LNCaP clone FGC (cell line): ENCODE measurements around the gene CPA2.

Source experiments
- DNase-seq: peaks from one replicate; pipeline ENCODE4 v3.0.0-alpha.2; 2011; ENCODE audit warnings: low read depth
- H3K4me3 ChIP-seq: 2 replicates; pipeline ENCODE4 v1.5.1; 2011; ENCODE audit warnings: mild to moderate bottlenecking, low read depth, low read length, control low read depth
- TF ChIP-seq, protein P1 (sequence below): IDR thresholded peaks from 2 replicates; pipeline ENCODE4 v1.5.1; 2012; ENCODE audit warnings: mild to moderate bottlenecking; ENCODE audit not compliant: control insufficient read depth, insufficient read depth; ENCODE audit errors: extremely low read depth

The CPA2 gene

DNA sequence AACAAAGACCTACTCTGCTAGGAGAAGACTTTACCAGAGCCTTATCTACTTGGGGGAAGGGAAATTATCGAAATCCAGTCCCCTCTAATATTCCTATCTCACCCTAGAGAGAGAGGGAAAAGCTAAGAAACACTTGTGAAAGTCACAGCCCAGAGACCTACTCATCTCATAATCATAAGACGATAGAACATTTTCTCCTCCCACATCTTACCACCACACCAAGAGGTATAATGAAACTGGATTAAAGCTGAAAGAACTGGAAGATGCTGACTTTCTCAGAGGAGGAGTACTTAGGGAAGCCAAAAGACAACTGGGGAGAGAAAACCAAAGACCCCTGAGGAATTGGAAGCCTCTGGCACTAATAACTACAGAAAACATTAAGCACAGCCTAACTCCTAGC lies 67.2 kb downstream of the CPA2 start:
- DNase-seq: no peak
- no peak overlapping the region for H3K4me3 ChIP-seq
- TF ChIP-seq, protein P1, sequence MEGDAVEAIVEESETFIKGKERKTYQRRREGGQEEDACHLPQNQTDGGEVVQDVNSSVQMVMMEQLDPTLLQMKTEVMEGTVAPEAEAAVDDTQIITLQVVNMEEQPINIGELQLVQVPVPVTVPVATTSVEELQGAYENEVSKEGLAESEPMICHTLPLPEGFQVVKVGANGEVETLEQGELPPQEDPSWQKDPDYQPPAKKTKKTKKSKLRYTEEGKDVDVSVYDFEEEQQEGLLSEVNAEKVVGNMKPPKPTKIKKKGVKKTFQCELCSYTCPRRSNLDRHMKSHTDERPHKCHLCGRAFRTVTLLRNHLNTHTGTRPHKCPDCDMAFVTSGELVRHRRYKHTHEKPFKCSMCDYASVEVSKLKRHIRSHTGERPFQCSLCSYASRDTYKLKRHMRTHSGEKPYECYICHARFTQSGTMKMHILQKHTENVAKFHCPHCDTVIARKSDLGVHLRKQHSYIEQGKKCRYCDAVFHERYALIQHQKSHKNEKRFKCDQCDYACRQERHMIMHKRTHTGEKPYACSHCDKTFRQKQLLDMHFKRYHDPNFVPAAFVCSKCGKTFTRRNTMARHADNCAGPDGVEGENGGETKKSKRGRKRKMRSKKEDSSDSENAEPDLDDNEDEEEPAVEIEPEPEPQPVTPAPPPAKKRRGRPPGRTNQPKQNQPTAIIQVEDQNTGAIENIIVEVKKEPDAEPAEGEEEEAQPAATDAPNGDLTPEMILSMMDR: no peak

DNA sequence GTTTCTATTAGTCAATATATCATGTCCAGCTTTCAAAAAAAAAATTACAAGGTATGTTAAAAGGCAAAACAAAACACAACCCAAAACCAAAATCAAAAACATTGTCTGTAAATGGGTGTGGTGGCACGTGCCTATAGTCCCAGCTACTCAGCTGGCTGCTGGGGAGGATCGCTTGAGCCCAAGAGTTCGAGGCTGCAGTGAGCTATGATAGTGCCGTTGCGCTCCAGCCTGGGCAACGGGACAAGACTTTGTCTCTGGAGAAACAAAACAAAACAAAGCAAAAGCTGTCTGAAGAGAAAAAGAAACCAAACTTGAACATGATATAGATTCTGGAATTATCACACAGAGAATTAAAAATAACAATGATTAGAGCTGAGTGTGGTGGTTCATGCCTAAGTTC lies 67.6 kb downstream of the CPA2 start:
- H3K4me3 ChIP-seq: no peak overlapping the region
- TF ChIP-seq, protein P1: no peak
- no peak for DNase-seq

DNA sequence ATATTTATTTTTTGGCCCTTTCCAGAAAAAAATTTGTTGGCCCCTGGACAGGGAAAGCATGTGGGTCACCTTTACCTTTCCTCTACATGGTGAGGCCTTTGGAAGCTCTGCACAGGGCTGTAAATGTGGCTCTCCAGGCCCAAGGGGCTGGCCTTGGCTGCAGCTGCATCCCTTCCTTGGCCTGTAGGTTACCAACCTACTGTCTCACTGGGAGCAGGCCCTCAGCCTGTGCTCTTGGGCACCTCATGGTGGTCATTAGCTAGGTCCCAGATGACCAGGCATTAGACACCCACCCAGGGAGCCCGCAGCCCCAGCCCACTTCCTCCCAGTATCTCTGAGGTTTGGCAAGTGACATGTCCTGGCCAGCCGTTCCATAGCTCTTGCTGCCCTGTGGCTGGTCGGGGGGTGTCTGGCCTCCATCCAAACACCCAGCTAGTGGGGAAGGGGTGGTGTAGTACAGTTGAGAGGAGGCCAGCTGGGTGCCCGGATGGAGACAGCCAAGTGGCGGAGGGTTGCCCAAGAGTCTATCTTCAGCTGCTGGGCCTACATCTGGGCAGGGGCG lies 70.8 kb downstream of the CPA2 start:
- DNase-seq: no peak
- TF ChIP-seq, protein P1: no peak
- no peak overlapping the region for H3K4me3 ChIP-seq

DNA sequence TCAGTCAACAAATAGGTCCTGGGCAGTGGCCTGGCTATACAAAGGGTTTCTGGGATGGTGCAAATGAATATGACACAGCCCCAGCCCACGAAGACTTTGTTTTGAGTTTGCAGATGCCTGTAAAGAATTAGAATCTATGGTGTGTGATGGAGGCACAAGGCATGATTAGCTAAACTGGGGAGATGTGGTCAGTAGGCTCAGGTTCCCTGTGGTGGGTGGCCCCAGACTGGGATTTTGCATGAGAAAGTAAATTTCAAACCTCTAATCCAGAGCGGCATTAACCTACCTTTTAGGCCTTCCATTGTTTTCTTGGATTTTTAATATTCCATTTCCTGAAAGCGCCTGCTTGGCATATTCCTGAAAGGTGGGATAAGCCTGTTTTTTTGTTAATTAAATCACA lies 71.6 kb downstream of the CPA2 start:
- no peak overlapping the region for H3K4me3 ChIP-seq
- no peak for DNase-seq
- TF ChIP-seq, protein P1: no peak
